Fibroblast of the aortic adventitia (primary cell): ENCODE data around the gene GOLPH3. TPM values are rescaled to one million over a fixed set of nuclear protein-coding genes. Genes with fewer than 3 reads are reported as not detected.

ENCODE experiments used
- DNase-seq: peaks from one replicate; pipeline ENCODE4 v3.0.0-alpha.2; 2010; ENCODE audit warnings: low read depth
- H3K4me3 ChIP-seq: 2 replicates; pipeline ENCODE4 v1.5.1; 2011; ENCODE audit warnings: low read depth, mild to moderate bottlenecking, control low read depth, low read length, moderate library complexity
- CTCF ChIP-seq: IDR thresholded peaks from 2 replicates; pipeline ENCODE4 v1.5.1; 2011; ENCODE audit warnings: mild to moderate bottlenecking, low read length, control low read depth, inconsistent platforms; ENCODE audit not compliant: insufficient read depth
- total RNA-seq: library from RNA; depleted of rRNA; stranded (reverse); fragments of >200 nt; gene quantifications from 2 replicates; pipeline ENCODE4 v1.2.3, GENCODE V29; 2012; ENCODE audit warnings: low replicate concordance

The GOLPH3 gene
- total RNA-seq, 1 donor: 104 TPM

- DNase-seq: peak; percentile 67
- no peak overlapping the region for H3K4me3 ChIP-seq
- no peak for TF ChIP-seq CTCF
Measured at GRCh38 chr5:32095261-32095671, 78.9 kb downstream of the GOLPH3 start.

- no peak for TF ChIP-seq CTCF
- DNase-seq: no peak
- H3K4me3 ChIP-seq: no peak overlapping the region
Measured at GRCh38 chr5:32094691-32095090, 79.4 kb downstream of the GOLPH3 start.

- TF ChIP-seq CTCF: peak; percentile 70
- no peak overlapping the region for H3K4me3 ChIP-seq
- peak; percentile 80 for DNase-seq
Measured at GRCh38 chr5:32092938-32093812, 80.9 kb downstream of the GOLPH3 start.

- DNase-seq: no peak
- no peak overlapping the region for H3K4me3 ChIP-seq
- no peak for TF ChIP-seq CTCF
Measured at GRCh38 chr5:32090755-32091128, 83.4 kb downstream of the GOLPH3 start.

GRCh38 chr5:32090026-32090754, 83.9 kb downstream of the GOLPH3 start:
- TF ChIP-seq CTCF: no peak
- no peak for DNase-seq
- H3K4me3 ChIP-seq: no peak overlapping the region

GRCh38 chr5:32089146-32090000, 84.7 kb downstream of the GOLPH3 start:
- TF ChIP-seq CTCF: no peak
- DNase-seq: no peak
- no peak overlapping the region for H3K4me3 ChIP-seq
